HCT116 (cell line): ENCODE results near the gene ZFHX3.

Experiments
- EZH2 ChIP-seq: fragments of 200-600 bp; sonication (generic); IDR thresholded peaks from 2 replicates; pipeline ENCODE4 v1.6.1; 2017; ENCODE audit warnings: antibody characterized with exemption, mixed run types
- POLR2A ChIP-seq: IDR thresholded peaks from 2 replicates; pipeline ENCODE4 v1.7.0; 2011; ENCODE audit warnings: borderline replicate concordance; ENCODE audit not compliant: insufficient read depth, insufficient read length; ENCODE audit errors: extremely low read depth
- POLR2AphosphoS5 ChIP-seq: IDR thresholded peaks from 2 replicates; pipeline ENCODE4 v1.6.1; 2011; ENCODE audit warnings: mild to moderate bottlenecking, low read depth, low read length, moderate library complexity

DNA sequence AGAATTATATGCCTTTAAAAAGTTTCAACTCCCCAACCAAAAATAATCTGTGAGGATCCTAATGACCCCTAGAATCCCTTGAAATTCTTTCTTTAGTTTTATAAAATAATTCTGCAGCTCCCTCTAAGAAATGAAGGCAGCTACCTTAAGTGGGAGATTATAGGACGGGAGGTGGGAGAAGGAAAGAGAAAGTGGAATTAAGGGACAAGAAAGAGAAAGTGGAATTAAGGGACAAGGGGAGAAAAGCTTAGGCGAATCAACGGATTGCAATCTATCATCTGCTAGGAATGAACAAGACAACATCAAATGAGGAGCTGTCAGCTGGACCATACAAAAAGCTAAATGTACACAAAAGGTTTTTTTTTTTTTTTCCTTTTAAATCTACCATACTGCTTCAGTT is 262.0 kb downstream of the ZFHX3 start:
- TF ChIP-seq POLR2AphosphoS5 (no peak), POLR2A (no peak), EZH2 (no peak)
